GM21723 (cell line): Measurements from ENCODE around the gene CEP112.
"Not testable (repeated sequence)": the region's sequence is repeated elsewhere in the genome, so short reads cannot be mapped to it uniquely, and the experiment has no call there.

Experiments used
- ATAC-seq: cut with Tn5 transposase; IDR thresholded peaks from one replicate; pipeline ENCODE4 v1.9.1; 2021; ENCODE audit warnings: mild to moderate bottlenecking, moderate library complexity; ENCODE audit not compliant: unreplicated experiment

Gene CEP112

GRCh38 chr17:65790241-65790640 lies 401.7 kb downstream of the CEP112 start:
- no peak for ATAC-seq

- ATAC-seq: no peak
Observed at GRCh38 chr17:65787503-65787902, 404.4 kb downstream of the CEP112 start.

DNA sequence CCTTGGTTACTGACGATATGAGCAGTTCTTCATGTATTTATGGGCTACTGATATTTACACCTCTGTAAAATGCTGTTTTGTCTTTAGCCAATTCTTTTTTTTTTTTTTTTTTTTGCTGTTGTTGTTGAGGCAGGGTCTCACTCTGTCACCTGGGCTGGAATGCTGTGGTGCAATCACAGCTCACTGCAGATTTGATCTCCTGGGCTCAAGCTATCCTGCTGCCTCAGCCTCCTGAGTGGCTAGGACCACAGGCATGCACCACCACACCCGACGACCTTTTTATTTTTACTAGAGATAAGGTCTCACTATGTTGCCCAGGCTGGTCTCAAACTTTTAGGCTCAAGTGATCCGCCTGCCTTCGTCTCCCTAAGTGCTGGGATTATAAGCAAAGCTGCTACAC lies 405.5 kb downstream of the CEP112 start:
- no peak for ATAC-seq

DNA sequence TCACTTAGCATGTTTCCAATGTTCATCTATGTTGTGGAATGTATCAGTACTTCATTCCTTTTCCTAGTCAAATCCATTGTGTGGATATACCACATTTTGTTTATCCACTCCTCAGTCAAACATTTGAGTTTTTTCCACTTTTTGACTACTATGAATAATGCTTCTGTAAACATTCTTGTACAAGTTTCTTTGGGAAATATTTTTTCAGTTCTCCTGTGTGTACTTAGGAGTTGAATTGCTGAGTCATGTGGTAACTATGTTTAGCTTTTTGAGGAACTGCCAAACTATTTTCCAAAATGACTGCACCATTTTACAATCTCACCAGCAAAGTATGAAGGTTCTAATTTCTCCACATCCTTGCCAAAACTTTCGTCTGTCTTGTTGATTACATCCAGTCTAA lies 406.8 kb downstream of the CEP112 start:
- ATAC-seq: no peak

DNA sequence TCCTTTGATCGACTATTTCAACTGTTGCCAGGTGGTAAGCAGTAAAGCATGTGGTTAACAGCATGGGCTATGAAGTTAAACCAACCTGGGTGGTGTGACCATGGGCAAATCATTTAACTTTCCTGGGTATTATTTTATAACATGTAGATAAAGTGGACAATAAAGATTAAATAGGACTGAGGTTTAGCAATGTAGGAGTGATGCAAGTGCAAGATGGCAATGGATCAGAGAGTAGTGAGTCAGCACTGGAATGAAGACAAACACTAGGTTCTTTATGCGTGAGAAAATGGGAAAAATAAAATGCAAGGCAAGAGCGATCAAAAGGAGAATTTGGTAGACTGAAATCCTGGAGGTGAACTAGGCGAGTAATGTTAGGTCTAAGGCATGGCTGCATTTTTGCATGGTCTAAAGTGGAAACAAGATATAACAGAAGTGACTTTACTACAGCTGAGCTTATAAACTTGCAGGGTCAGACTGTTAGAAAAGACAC lies 408.0 kb downstream of the CEP112 start:
- no peak for ATAC-seq

DNA sequence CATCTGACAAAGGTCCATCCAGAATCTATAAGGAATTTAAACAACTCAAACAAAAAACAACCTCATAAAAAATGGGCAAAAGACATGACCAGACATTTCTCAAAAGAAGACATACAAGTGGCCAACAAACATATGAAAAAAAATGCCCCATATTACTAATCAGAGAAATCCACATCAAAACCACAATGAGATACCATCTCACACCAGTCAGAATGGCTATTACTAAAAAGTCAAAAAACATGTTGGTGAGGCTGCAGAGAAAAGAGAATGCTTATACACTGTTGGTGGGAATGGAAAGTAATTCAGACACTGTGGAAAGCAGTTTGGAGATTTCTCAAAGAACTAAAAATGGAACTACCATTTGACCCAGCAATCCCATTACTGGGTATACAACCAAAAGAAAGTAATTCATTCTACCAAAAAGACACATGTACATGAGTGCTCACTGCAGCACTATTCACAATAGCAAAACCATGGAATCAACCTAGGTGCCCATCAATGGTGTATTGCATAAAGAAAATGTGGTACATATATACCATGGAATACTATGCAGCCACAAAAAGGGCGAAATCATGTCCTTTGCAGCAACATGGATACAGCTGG lies 409.7 kb downstream of the CEP112 start:
- not testable (repeated sequence) for ATAC-seq

GRCh38 chr17:65780111-65780510 lies 411.8 kb downstream of the CEP112 start:
- no peak for ATAC-seq

DNA sequence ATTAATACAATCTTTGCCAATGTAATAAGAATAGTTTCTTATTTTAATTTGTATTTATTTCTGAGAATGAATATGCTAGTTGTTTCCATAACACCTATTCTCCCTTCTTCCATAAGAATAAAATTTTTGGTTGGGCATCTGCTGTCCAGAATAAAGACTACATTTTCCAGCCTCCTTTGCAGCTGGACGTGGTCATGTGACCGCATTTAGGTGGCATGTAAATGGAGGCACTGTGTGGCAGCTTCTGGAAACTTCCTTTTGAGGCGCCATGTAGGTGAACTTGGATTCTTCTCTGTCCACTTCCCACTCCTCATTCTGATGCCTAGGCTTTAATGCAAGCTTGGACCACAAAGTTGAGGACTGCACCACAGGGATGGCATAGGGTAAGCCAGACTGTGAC lies 415.0 kb downstream of the CEP112 start:
- ATAC-seq: no peak

- no peak for ATAC-seq
Observed at GRCh38 chr17:65774787-65775186, 417.1 kb downstream of the CEP112 start.

DNA sequence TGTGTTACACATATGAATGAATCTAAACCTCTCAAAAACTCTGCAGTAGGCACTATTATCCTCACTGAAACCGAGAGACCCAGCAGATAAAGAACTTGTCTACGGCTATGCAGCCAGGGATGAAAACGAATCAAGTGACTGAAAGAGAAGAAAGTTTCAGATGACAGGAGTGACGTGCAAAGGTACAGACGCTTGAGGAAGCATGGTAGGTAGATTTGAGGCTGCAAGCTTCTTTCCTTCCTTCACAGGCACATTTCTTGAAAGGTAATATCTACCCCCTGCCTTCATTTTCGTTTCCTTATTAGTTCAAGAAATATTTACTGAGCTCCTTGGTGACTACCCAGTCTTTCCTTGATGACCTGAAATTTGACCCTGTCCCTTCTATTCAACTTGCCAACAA lies 418.9 kb downstream of the CEP112 start:
- ATAC-seq: no peak

- no peak for ATAC-seq
Observed at GRCh38 chr17:65771704-65772103, 420.2 kb downstream of the CEP112 start.

DNA sequence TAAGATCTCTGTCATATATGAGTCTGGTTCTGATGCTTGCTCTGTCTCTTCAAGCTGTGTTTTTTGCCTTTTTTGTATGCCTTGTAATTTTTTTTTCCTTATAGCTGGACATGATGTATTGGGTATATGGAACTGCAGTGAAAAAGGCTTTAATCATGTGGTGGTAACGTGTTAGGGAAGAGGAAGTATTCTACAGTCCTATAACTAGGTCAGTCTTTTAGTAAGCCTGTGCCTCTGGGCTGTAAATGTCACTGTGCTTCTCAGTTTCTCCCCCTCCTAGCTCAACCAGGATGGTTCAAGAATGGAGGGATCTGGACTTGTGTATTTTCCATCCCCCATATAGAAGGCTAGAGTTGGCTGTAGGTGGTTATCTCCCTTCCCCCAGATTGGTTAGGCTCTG lies 428.1 kb downstream of the CEP112 start:
- no peak for ATAC-seq

DNA sequence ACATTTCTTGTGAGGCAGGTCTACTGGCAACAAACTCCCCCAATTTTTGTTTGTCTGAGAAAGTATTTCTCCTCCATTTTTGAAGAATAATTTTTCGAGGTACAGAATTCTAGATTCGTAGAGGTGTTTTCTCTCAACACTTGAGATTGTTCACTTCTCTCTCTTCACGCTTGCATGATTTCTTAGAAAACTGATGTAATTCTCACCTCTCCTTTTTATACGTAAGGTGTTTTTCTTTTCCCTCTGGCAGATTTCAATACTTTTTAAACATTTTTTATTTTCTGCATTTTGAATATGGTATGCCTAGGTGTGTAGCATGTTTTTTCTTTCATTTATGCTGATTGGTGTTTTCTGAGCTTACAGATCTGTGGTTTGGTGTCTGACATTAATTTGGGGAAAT lies 429.0 kb downstream of the CEP112 start:
- ATAC-seq: no peak

- no peak for ATAC-seq
Observed at GRCh38 chr17:65759532-65759931, 432.4 kb downstream of the CEP112 start.

DNA sequence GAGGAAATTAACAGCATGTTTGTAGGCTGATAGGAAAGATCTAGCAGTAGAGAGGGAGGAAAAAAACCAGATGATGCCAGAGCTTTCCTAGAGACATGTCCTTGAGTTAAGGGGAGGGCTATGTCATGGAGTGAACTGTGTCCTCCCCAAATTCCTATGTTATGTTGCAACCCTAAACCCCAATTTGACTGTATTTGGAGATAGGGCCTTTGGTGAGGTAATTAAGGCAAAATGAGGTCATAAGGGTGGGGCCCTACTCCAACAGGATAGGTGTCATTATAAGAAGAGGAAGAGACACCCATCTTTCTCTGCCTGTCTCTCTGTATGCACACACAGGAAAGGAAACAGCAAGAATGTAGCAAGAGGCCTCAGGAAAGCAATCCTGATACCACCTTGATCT lies 435.2 kb downstream of the CEP112 start:
- ATAC-seq: no peak

DNA sequence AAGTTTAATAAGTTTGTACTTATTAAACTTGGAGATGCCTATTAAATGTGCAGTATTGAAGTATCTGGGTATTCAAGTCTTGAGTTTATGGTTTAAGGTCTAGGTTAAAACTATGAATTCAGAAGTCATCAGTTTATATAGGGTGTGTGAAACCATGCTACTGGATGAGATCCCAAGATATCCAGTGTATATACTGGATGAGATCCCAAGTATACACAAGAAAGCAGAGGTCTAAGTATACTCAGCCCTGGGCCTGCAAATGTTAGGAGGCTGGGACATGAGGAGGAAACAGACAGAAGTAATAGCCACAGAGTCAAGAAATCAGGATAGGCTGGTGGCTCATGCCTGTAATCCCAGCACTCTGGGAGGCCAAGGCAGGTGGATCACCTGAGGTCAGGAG lies 436.1 kb downstream of the CEP112 start:
- no peak for ATAC-seq

GRCh38 chr17:65754630-65755029 lies 437.3 kb downstream of the CEP112 start:
- no peak for ATAC-seq

- ATAC-seq: no peak
Observed at GRCh38 chr17:65754081-65754480, 437.9 kb downstream of the CEP112 start.

DNA sequence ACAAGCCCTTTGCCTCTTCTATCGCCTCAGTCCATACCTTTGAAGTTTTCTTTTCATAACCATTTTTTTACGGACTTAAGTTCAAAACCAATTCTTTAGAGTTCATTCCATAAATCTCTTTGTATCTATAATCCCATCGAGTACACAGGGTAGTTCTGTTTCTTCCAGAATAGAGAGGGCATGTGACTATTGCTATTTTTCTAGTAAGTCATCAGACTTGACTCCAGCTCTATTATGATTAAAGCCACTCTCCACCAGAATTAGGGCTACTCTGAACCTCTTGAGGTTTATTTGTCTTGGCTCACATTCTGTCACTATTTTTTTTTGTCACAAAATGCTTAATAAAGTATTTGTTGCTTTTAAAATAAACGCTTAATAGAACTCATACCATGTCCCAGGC lies 438.6 kb downstream of the CEP112 start:
- no peak for ATAC-seq

GRCh38 chr17:65751263-65751662 lies 440.7 kb downstream of the CEP112 start:
- no peak for ATAC-seq

- ATAC-seq: no peak
Observed at GRCh38 chr17:65750631-65751115, 441.3 kb downstream of the CEP112 start.

GRCh38 chr17:65750166-65750565 lies 441.8 kb downstream of the CEP112 start:
- ATAC-seq: no peak

DNA sequence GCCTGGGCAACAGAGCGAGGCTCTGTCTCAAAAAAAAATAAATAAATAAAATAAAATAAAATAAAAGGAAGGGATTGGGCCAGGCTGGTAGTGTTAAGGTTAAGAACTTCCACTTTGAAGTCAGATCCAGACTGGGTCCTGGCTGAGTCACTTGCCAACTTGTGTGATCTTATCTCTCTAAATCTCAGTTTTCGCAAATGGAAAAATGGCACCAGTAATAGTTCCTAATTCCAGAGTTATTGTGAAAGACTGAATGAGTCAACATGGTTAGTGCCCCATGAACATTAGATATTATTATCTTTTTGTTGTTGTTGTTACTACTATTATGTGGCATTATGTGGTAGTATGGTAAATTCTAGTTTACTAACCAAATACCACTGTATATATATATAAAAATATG lies 442.5 kb downstream of the CEP112 start:
- no peak for ATAC-seq
